ENCODE results near the gene ATRIP. TPM values are rescaled to one million over a fixed set of nuclear protein-coding genes. Genes with fewer than 3 reads are reported as not detected.

Gene ATRIP
- total RNA-seq, 1 donor from 2014 or later: 8.3 TPM

DNA sequence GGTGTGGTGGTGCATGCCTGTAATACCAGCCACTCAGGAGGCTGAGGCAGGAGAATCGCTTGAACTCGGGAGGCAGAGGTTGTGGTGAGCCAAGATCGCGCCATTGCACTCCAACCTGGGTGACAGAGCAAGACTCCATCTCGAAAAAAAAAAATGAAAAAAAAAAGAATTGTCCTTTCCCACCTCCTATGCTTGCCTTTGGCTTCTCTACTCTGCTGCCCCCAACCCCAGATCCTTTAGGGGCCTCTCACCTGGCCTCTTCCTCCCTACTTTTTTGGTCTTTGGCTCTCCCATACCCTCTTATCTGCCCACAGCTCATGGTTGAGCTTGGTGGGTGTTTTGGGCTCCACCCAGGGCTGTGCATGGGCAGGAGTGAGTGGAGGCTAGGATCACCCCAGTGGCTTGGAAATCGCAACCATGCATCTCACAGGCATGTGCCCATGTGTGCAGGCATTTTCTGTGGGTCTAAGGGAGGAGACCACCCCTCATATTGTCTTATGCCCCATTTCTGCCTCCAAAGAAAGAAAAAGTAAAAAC, 59.5 kb downstream of the ATRIP start:
- Histone ChIP-seq H3K9ac (no peak overlapping the region), H3F3A (ENCODE audit: low read depth) (peaks cover 22% of the 10 kb centered on the region), H3K4me1 (peaks cover 14% of the 10 kb centered on the region), H3K9me3 (ENCODE audit: low read depth) (no peaks in the 10 kb centered on the region), H3K4me2 (no peak overlapping the region), H3K36me3 (no peaks in the 10 kb centered on the region), H3K79me2 (ENCODE audit: low read depth) (peaks cover 6% of the 10 kb centered on the region), H4K20me1 (ENCODE audit: low read depth) (no peaks in the 10 kb centered on the region), H2AFZ (replicated peaks) (no peak overlapping the region), H3K27ac (no peak overlapping the region), H3K27me3 (no peaks in the 10 kb centered on the region), H3K4me3 (no peak overlapping the region)
- H3K4me1 Mint-ChIP-seq: peaks cover 36% of the 10 kb centered on the region
- no peak for TF ChIP-seq EZH2phosphoT487 (IDR thresholded peaks at IDR 0.05)
- TF ChIP-seq, protein P1, sequence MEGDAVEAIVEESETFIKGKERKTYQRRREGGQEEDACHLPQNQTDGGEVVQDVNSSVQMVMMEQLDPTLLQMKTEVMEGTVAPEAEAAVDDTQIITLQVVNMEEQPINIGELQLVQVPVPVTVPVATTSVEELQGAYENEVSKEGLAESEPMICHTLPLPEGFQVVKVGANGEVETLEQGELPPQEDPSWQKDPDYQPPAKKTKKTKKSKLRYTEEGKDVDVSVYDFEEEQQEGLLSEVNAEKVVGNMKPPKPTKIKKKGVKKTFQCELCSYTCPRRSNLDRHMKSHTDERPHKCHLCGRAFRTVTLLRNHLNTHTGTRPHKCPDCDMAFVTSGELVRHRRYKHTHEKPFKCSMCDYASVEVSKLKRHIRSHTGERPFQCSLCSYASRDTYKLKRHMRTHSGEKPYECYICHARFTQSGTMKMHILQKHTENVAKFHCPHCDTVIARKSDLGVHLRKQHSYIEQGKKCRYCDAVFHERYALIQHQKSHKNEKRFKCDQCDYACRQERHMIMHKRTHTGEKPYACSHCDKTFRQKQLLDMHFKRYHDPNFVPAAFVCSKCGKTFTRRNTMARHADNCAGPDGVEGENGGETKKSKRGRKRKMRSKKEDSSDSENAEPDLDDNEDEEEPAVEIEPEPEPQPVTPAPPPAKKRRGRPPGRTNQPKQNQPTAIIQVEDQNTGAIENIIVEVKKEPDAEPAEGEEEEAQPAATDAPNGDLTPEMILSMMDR (IDR thresholded peaks at IDR 0.05): no peak
- no peak overlapping the region for H3K27ac Mint-ChIP-seq
- H3K36me3 Mint-ChIP-seq: peaks cover 5% of the 10 kb centered on the region
- H3K27me3 Mint-ChIP-seq (ENCODE audit: insufficient read depth, low read depth): peaks cover 12% of the 10 kb centered on the region
- H3K9me3 Mint-ChIP-seq: no peaks in the 10 kb centered on the region
- no peak overlapping the region for H3K4me3 Mint-ChIP-seq
- DNase-seq (ENCODE audit: low spot score): no peak

GRCh38 chr3:48507256-48508061, 60.9 kb downstream of the ATRIP start:
- no peak overlapping the region for H3K4me2 ChIP-seq
- H2AFZ ChIP-seq (replicated peaks): no peak overlapping the region
- H3K9ac ChIP-seq: no peak overlapping the region

GRCh38 chr3:48511551-48511950, 65.0 kb downstream of the ATRIP start:
- no peak for DNase-seq (ENCODE audit: low spot score)
- no peaks in the 10 kb centered on the region for H4K20me1 ChIP-seq (ENCODE audit: low read depth)
- no peak overlapping the region for H3K4me3 ChIP-seq
- no peak overlapping the region for H3K9ac ChIP-seq
- no peaks in the 10 kb centered on the region for H3K79me2 ChIP-seq (ENCODE audit: low read depth)
- no peaks in the 10 kb centered on the region for H3K9me3 Mint-ChIP-seq
- peaks cover 6% of the 10 kb centered on the region for H3K4me1 ChIP-seq
- H3K27ac Mint-ChIP-seq: no peak overlapping the region
- H3K9me3 ChIP-seq (ENCODE audit: low read depth): no peaks in the 10 kb centered on the region
- H3K27ac ChIP-seq: no peak overlapping the region
- no peaks in the 10 kb centered on the region for H3K36me3 Mint-ChIP-seq
- no peak overlapping the region for H2AFZ ChIP-seq (replicated peaks)
- H3K36me3 ChIP-seq: no peaks in the 10 kb centered on the region
- peaks cover 10% of the 10 kb centered on the region for H3K27me3 Mint-ChIP-seq (ENCODE audit: insufficient read depth, low read depth)
- TF ChIP-seq, protein P1 (IDR thresholded peaks at IDR 0.05): no peak
- H3K4me2 ChIP-seq: no peak overlapping the region
- peaks cover 12% of the 10 kb centered on the region for H3K4me1 Mint-ChIP-seq
- H3K4me3 Mint-ChIP-seq: no peak overlapping the region
- peaks cover 16% of the 10 kb centered on the region for H3F3A ChIP-seq (ENCODE audit: low read depth)
- H3K27me3 ChIP-seq: no peaks in the 10 kb centered on the region

More at GRCh38 chr3:48507256-48508061, 60.9 kb downstream of the ATRIP start:
- Mint-ChIP-seq H3K4me1 (peaks cover 34% of the 10 kb centered on the region), H3K4me3 (no peak overlapping the region), H3K36me3 (no peaks in the 10 kb centered on the region), H3K27me3 (ENCODE audit: insufficient read depth, low read depth) (peaks cover 14% of the 10 kb centered on the region), H3K27ac (peak overlapping the region; percentile 57), H3K9me3 (no peaks in the 10 kb centered on the region)
- peaks cover 3% of the 10 kb centered on the region for H3K79me2 ChIP-seq (ENCODE audit: low read depth)
- H3K27ac ChIP-seq: no peak overlapping the region
- TF ChIP-seq EZH2phosphoT487 (IDR thresholded peaks at IDR 0.05) (no peak), EZH2 (IDR thresholded peaks at IDR 0.05) (no peak)
- TF ChIP-seq, protein P1 (IDR thresholded peaks at IDR 0.05): peak; percentile 64
- H4K20me1 ChIP-seq (ENCODE audit: low read depth): no peaks in the 10 kb centered on the region
- no peak overlapping the region for H3K4me3 ChIP-seq
- H3K4me1 ChIP-seq: peaks cover 14% of the 10 kb centered on the region
- no peaks in the 10 kb centered on the region for H3K36me3 ChIP-seq
- no peaks in the 10 kb centered on the region for H3K27me3 ChIP-seq
- DNase-seq (ENCODE audit: low spot score): peak; percentile 85
- H3K9me3 ChIP-seq (ENCODE audit: low read depth): no peaks in the 10 kb centered on the region
- H3F3A ChIP-seq (ENCODE audit: low read depth): peaks cover 26% of the 10 kb centered on the region
